HCT116 (cell line): ENCODE measurements around the gene ALKBH1. TPM values are rescaled to one million over a fixed set of nuclear protein-coding genes. Genes with fewer than 3 reads are reported as not detected.
A peak's percentile ranks its signal among the peaks of the same experiment; 100 is the strongest.

ENCODE experiments used
- ATAC-seq: fragments of 200-7000 bp; cut with Tn5 transposase; 2 replicates; pipeline ENCODE4 v1.9.1; 2020; ENCODE audit warnings: mild to moderate bottlenecking, moderate library complexity
- BruUV-seq: library from RNA; stranded (reverse); fragments of 400-500 nt; replicated peaks from 2 replicates; lab custom pipeline; 2021; lab: Mats Ljungman, UMichigan
- CTCF ChIA-PET: fragments of 300-600 bp; sonication (Branson Sonifier 250); formaldehyde crosslinking; loops from one replicate; lab custom pipeline; 2021; ENCODE audit warnings: antibody characterized with exemption; lab: Charles Lee
- POLR2A ChIA-PET: fragments of 300-600, 350-600 bp; sonication (Branson Sonifier 250); formaldehyde crosslinking; loops from one replicate; lab custom pipeline; 2021; ENCODE audit warnings: antibody characterized with exemption; lab: Charles Lee
- RAD21 ChIA-PET, 2 experiments: fragments of 300-600 bp; sonication (Branson Sonifier 250); formaldehyde crosslinking; loops; one replicate each; lab custom pipeline; 2023; ENCODE audit warnings: low total read pairs in 2 of 2; ENCODE audit not compliant: uncharacterized antibody in 2 of 2, unreplicated experiment in 2 of 2, low non-redundant PET in 1 of 2; lab: Charles Lee
- DNase-seq: peaks from one replicate; pipeline ENCODE4 v3.0.0-alpha.2; 2010; ENCODE audit warnings: low read depth, low spot score
- H2AFZ ChIP-seq: fragments of 200-600 bp; shearing (Covaris generic), sonication (generic); 2 replicates; pipeline ENCODE4 v1.6.1; 2017; ENCODE audit warnings: low read depth, mixed run types, mixed read lengths, antibody characterized with exemption, low read length; ENCODE audit not compliant: poor library complexity, severe bottlenecking
- H3K27ac ChIP-seq: 2 replicates; pipeline ENCODE4 v1.5.1; 2012; ENCODE audit warnings: low read depth, low read length
- H3K27me3 ChIP-seq: fragments of 200-600 bp; sonication (generic); 2 replicates; pipeline ENCODE4 v1.6.1; 2016; ENCODE audit warnings: mixed run types, low read length, mixed read lengths; ENCODE audit not compliant: insufficient read depth
- H3K36me3 ChIP-seq, 2 experiments: fragments of 200-500 bp in 1 of 2; fragments of 200-600 bp in 1 of 2; sonication (Bioruptor generic) in 1 of 2; sonication (generic) in 1 of 2; 2 replicates each; pipeline versions ENCODE4 v1.5.1 to v1.6.1; 2014 to 2016; ENCODE audit warnings: low read length in 2 of 2, inconsistent platforms in 1 of 2, mixed read lengths in 1 of 2, mixed run types in 1 of 2; ENCODE audit not compliant: insufficient read depth in 2 of 2, control insufficient read depth in 1 of 2
- H3K4me1 ChIP-seq, 2 experiments: fragments of 200-600 bp in 1 of 2; sonication (generic) in 1 of 2; 2 replicates each; pipeline versions ENCODE4 v1.5.1 to v1.6.1; 2012 to 2017; ENCODE audit warnings: low read length in 2 of 2, inconsistent platforms in 1 of 2, mild to moderate bottlenecking in 1 of 2, mixed read lengths in 1 of 2, mixed run types in 1 of 2, moderate library complexity in 1 of 2; ENCODE audit not compliant: insufficient read depth in 2 of 2, control insufficient read depth in 1 of 2
- H3K4me2 ChIP-seq: fragments of 200-600 bp; sonication (generic); 2 replicates; pipeline ENCODE4 v1.6.1; 2017; ENCODE audit warnings: mixed run types, low read length, mixed read lengths
- H3K4me3 ChIP-seq, 2 experiments: fragments of 200-600 bp in 1 of 2; sonication (generic) in 1 of 2; replicated peaks in 1 of 2; 2 replicates each; pipeline ENCODE4 v1.5.1; 2011 to 2016; ENCODE audit warnings: low read length in 2 of 2, control low read depth in 1 of 2, low read depth in 1 of 2, mild to moderate bottlenecking in 1 of 2, mixed read lengths in 1 of 2, mixed run types in 1 of 2
- H3K79me2 ChIP-seq: fragments of 200-600 bp; sonication (generic); 2 replicates; pipeline ENCODE4 v1.6.1; 2017; ENCODE audit warnings: mild to moderate bottlenecking, mixed run types, low read length, moderate library complexity, mixed read lengths; ENCODE audit not compliant: insufficient read depth
- H3K9ac ChIP-seq: fragments of 200-600 bp; sonication (generic); 2 replicates; pipeline ENCODE4 v1.6.1; 2016; ENCODE audit warnings: low read length, mixed read lengths
- H3K9me2 ChIP-seq: fragments of 200-600 bp; sonication (generic), shearing (Covaris generic); 2 replicates; pipeline ENCODE4 v1.6.1; 2017; ENCODE audit warnings: mixed run types, mild to moderate bottlenecking, moderate library complexity; ENCODE audit not compliant: insufficient read depth
- H3K9me3 ChIP-seq, 2 experiments: fragments of 200-500 bp in 1 of 2; fragments of 200-600 bp in 1 of 2; sonication (Bioruptor generic) in 1 of 2; sonication (generic) in 1 of 2; 2 replicates each; pipeline ENCODE4 v1.6.1; 2014 to 2017; ENCODE audit warnings: low read length in 2 of 2, mixed read lengths in 2 of 2, inconsistent platforms in 1 of 2, low read depth in 1 of 2, mild to moderate bottlenecking in 1 of 2, mixed run types in 1 of 2, moderate library complexity in 1 of 2; ENCODE audit not compliant: control insufficient read depth in 1 of 2, insufficient read depth in 1 of 2
- H4K20me1 ChIP-seq: fragments of 200-600 bp; sonication (generic), shearing (Covaris generic); 2 replicates; pipeline ENCODE4 v1.6.1; 2017; ENCODE audit warnings: mixed run types, mild to moderate bottlenecking, moderate library complexity; ENCODE audit not compliant: insufficient read depth
- EGR1 ChIP-seq: IDR thresholded peaks from 2 replicates; pipeline ENCODE4 v1.6.1; 2012; ENCODE audit warnings: low read depth
- EZH2phosphoT487 ChIP-seq: fragments of 200-600 bp; IDR thresholded peaks from 2 replicates; pipeline ENCODE4 v1.6.1; 2018; ENCODE audit warnings: antibody characterized with exemption, borderline replicate concordance
- JUND ChIP-seq: IDR thresholded peaks from 2 replicates; pipeline ENCODE4 v1.6.1; 2012
- MAX ChIP-seq: IDR thresholded peaks from 2 replicates; pipeline ENCODE4 v1.6.1; 2012
- POLR2AphosphoS5 ChIP-seq: IDR thresholded peaks from 2 replicates; pipeline ENCODE4 v1.6.1; 2011; ENCODE audit warnings: mild to moderate bottlenecking, low read depth, low read length, moderate library complexity
- SP1 ChIP-seq: IDR thresholded peaks from 2 replicates; pipeline ENCODE4 v1.6.1; 2012; ENCODE audit warnings: low read depth
- SRF ChIP-seq: IDR thresholded peaks from 2 replicates; pipeline ENCODE4 v1.6.1; 2012; ENCODE audit warnings: low read depth
- TCF7L2 ChIP-seq: IDR thresholded peaks from 2 replicates; pipeline ENCODE4 v1.7.0; 2011; ENCODE audit warnings: borderline replicate concordance, inconsistent platforms; ENCODE audit not compliant: insufficient read depth, insufficient read length; ENCODE audit errors: extremely low read depth
- ZBTB33 ChIP-seq: IDR thresholded peaks from 2 replicates; pipeline ENCODE4 v1.6.1; 2011; ENCODE audit warnings: mild to moderate bottlenecking, low read length, moderate library complexity; ENCODE audit not compliant: insufficient replicate concordance; ENCODE audit errors: extremely low read depth
- intact Hi-C: fragments of 100-400 bp; cut with micrococcal nuclease; formaldehyde crosslinking; loops from 2 replicates; pipeline ENCODE4 v1.10.0; 2022
- total RNA-seq: library from RNA; stranded (reverse); gene quantifications from one replicate; pipeline ENCODE4 v1.2.1, GENCODE V29; 2021; ENCODE audit not compliant: unreplicated experiment

The ALKBH1 gene
- total RNA-seq, 1 experiment from 2014 or later = 14.4 TPM

GRCh38 chr14:77721437-77721836 lies 13.6 kb upstream of the ALKBH1 start:
- ATAC-seq (no peak), DNase-seq (no peak)
- ChIA-PET POLR2A (no interaction called here), CTCF (no interaction called here), RAD21 (no interaction called here)
- H3K27ac ChIP-seq = no peak overlapping the region
- H3K4me2 ChIP-seq = no peak overlapping the region
- H3K9ac ChIP-seq = no peak overlapping the region
- no peaks in the 10 kb centered on the region for H3K27me3 ChIP-seq
- no peak overlapping the region for H2AFZ ChIP-seq
- H3K4me1 ChIP-seq = no peaks in the 10 kb centered on the region
- peaks cover 31% of the 10 kb centered on the region for H3K79me2 ChIP-seq
- intact Hi-C loops = no loop called here
- no peak overlapping the region for H3K4me3 ChIP-seq
- H3K9me2 ChIP-seq = no peaks in the 10 kb centered on the region
- BruUV-seq = no TSS peak
- peaks cover 40 to 66% of the 10 kb centered on the region in 2 experiments; a peak in 3 of 4 replicates for H3K36me3 ChIP-seq
- no peaks in the 10 kb centered on the region for H3K9me3 ChIP-seq
- TF ChIP-seq ZBTB33 (no peak), EZH2phosphoT487 (no peak), POLR2AphosphoS5 (no peak), EGR1 (no peak), SRF (no peak)
- 0 out of 2 replicates have a peak, but pooled peaks cover 8% of the 10 kb centered on the region for H4K20me1 ChIP-seq

DNA sequence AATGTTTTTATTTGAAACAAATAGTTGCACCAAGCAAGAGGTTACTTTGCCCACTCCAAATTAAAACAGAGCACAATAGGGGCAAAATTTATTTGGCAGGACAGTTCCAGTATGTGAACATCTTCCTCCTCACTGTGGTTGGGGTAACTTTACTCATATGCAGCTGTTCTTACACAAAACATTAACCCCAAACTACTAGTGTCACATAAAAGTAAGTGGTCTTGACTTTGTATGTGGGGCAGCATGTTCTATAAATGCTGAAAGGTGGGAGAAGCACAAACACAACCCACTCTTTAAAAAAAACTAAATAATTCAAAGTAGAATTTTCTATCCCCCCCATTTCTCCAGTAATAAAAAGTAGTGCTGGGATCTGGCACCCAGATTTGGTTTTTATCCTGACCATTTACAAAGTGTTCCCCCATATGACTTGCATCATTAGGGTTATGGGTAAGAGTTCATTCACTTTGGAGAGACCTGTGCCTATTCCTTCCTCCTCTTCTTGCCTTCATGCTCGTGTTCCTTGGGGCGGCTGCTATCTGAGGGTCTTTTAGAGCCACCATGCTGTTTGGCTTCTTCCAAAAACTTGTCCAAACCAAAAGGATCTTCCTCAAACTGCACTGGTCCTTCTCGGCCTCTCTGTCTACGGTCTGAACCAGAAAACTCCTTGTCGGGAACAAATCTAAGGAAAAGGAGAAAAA lies 9.9 kb upstream of the ALKBH1 start:
- TSS peak; percentile 67 for BruUV-seq
- ATAC-seq = no peak
- Histone ChIP-seq H3K9me3 (no peaks in the 10 kb centered on the region), H3K9ac (no peak overlapping the region), H3K27me3 (no peaks in the 10 kb centered on the region), H3K27ac (no peak overlapping the region), H3K4me3 (no peak overlapping the region), H3K4me2 (no peak overlapping the region), H2AFZ (no peak overlapping the region), H3K4me1 (no peaks in the 10 kb centered on the region), H3K36me3 (peaks cover 56 to 66% of the 10 kb centered on the region in 2 experiments), H3K79me2 (peaks cover 37% of the 10 kb centered on the region), H3K9me2 (no peaks in the 10 kb centered on the region), H4K20me1 (peaks cover 23% of the 10 kb centered on the region; the same call in 1 of the 2 replicates)
- intact Hi-C loops = no loop called here
- ChIA-PET RAD21 (interaction anchor here in 1 of 2 experiments (0.6 kb wide), 1 partner anchor 280 kb away, joined by 3 read pairs; no protein-coding TSS in a partner anchor), POLR2A (no interaction called here), CTCF (no interaction called here)
- no peak for DNase-seq
- no peak for TF ChIP-seq TCF7L2
- TF ChIP-seq SP1 = no peak
- TF ChIP-seq MAX = no peak
- TF ChIP-seq EGR1 = no peak
- no peak for TF ChIP-seq SRF
- TF ChIP-seq ZBTB33 = no peak
- TF ChIP-seq EZH2phosphoT487 = no peak
- TF ChIP-seq JUND = no peak
